GM12878 (cell line): ENCODE results near the gene SLC26A11.

Source experiments
- BRCA1 ChIP-seq: IDR thresholded peaks from 2 replicates; pipeline ENCODE4 v1.6.1; 2011; ENCODE audit warnings: low read depth, low read length, improper control_type of control experiment
- CTCF ChIP-seq, 3 experiments: IDR thresholded peaks in 2 of 3; conservative IDR thresholded peaks in 1 of 3; 2 replicates each; pipeline ENCODE4 v1.5.1; 2011; ENCODE audit warnings: low read depth in 3 of 3, low read length in 3 of 3, mild to moderate bottlenecking in 3 of 3, control low read depth in 2 of 3, moderate library complexity in 2 of 3, inconsistent platforms in 1 of 3, mixed read lengths in 1 of 3; ENCODE audit not compliant: control insufficient read depth in 2 of 3, insufficient read depth in 1 of 3; ENCODE audit errors: extremely low read depth in 1 of 3
- FOXK2 ChIP-seq: fragments of 450-650 bp; IDR thresholded peaks from 2 replicates; pipeline ENCODE4 v1.6.1; 2017; ENCODE audit warnings: mild to moderate bottlenecking, moderate library complexity
- HDAC6 ChIP-seq: fragments of 200-600 bp; sonication (generic); IDR thresholded peaks from one replicate; pipeline ENCODE4 v1.8.0; 2017; ENCODE audit warnings: antibody characterized with exemption; ENCODE audit not compliant: unreplicated experiment
- JUNB ChIP-seq: IDR thresholded peaks from 2 replicates; pipeline ENCODE4 v1.6.1; 2016; ENCODE audit warnings: antibody characterized with exemption, mild to moderate bottlenecking
- NR2C2 ChIP-seq: IDR thresholded peaks from 2 replicates; pipeline ENCODE4 v1.6.1; 2011; ENCODE audit warnings: borderline replicate concordance, low read depth; ENCODE audit not compliant: control insufficient read depth, insufficient read length
- SP1 ChIP-seq: IDR thresholded peaks from one replicate; pipeline ENCODE4 v1.6.1; 2011; ENCODE audit warnings: low read depth, low read length

GRCh38 chr17:80291260-80291659 is 71.0 kb downstream of the SLC26A11 start:
- TF ChIP-seq BRCA1: no peak
- no peak for TF ChIP-seq CTCF (IDR thresholded peaks at IDR 0.05 in 2 of 3, conservative IDR thresholded peaks at IDR 0.05 in 1 of 3; ENCODE audit: control insufficient read depth in 2 of 3, extremely low read depth in 1 of 3, insufficient read depth in 1 of 3, low read depth in 3 of 3, low read length in 3 of 3)
- no peak for TF ChIP-seq JUNB
- no peak for TF ChIP-seq FOXK2
- TF ChIP-seq NR2C2: no peak
- TF ChIP-seq HDAC6: no peak
- TF ChIP-seq SP1: no peak
